ENCODE data around the gene SATL1.
A peak's percentile ranks its signal among the peaks of the same experiment; 100 is the strongest.

Gene SATL1

GRCh38 chrX:85114776-85115175, 128.8 kb downstream of the SATL1 start:
- Histone ChIP-seq H3K36me3 (replicated peaks; ENCODE audit: low read depth, low read length) (no peaks in the 10 kb centered on the region), H3K4me3 (ENCODE audit: low read length) (no peak overlapping the region), H3K27ac (ENCODE audit: low read length) (no peak overlapping the region), H2AFZ (ENCODE audit: low read depth, low read length) (no peak overlapping the region), H3K9me3 (ENCODE audit: insufficient read depth, low read length) (no peaks in the 10 kb centered on the region), H3K4me2 (ENCODE audit: low read length) (no peak overlapping the region), H3K4me1 (ENCODE audit: low read length) (no peaks in the 10 kb centered on the region), H4K20me1 (ENCODE audit: insufficient read depth, low read length) (no peaks in the 10 kb centered on the region), H3K9ac (ENCODE audit: low read length) (no peak overlapping the region), H3K27me3 (ENCODE audit: low read depth, low read length) (no peaks in the 10 kb centered on the region), H3K79me2 (ENCODE audit: low read length) (no peaks in the 10 kb centered on the region)
- TF ChIP-seq EZH2phosphoT487 (IDR thresholded peaks at IDR 0.05; ENCODE audit: low read depth) (no peak), CTCF (IDR thresholded peaks at IDR 0.05; ENCODE audit: low read depth, low read length) (peak; percentile 11; the same call in 1 of the 2 replicates)

GRCh38 chrX:85114171-85114570, 129.4 kb downstream of the SATL1 start:
- H4K20me1 ChIP-seq (ENCODE audit: insufficient read depth, low read length) = no peaks in the 10 kb centered on the region
- H3K4me1 ChIP-seq (ENCODE audit: low read length) = no peaks in the 10 kb centered on the region
- H3K36me3 ChIP-seq (replicated peaks; ENCODE audit: low read depth, low read length) = no peaks in the 10 kb centered on the region
- H3K79me2 ChIP-seq (ENCODE audit: low read length) = no peaks in the 10 kb centered on the region
- H3K4me3 ChIP-seq (ENCODE audit: low read length) = no peak overlapping the region
- no peak overlapping the region for H3K9ac ChIP-seq (ENCODE audit: low read length)
- H3K9me3 ChIP-seq (ENCODE audit: insufficient read depth, low read length) = no peaks in the 10 kb centered on the region
- H3K27me3 ChIP-seq (ENCODE audit: low read depth, low read length) = no peaks in the 10 kb centered on the region
- no peak overlapping the region for H2AFZ ChIP-seq (ENCODE audit: low read depth, low read length)
- TF ChIP-seq EZH2phosphoT487 (IDR thresholded peaks at IDR 0.05; ENCODE audit: low read depth) = no peak
- TF ChIP-seq CTCF (IDR thresholded peaks at IDR 0.05; ENCODE audit: low read depth, low read length) = no peak
- H3K27ac ChIP-seq (ENCODE audit: low read length) = no peak overlapping the region
- H3K4me2 ChIP-seq (ENCODE audit: low read length) = no peak overlapping the region

- Histone ChIP-seq H3K27ac (ENCODE audit: low read length) (no peak overlapping the region), H3K79me2 (ENCODE audit: low read length) (no peaks in the 10 kb centered on the region), H3K27me3 (ENCODE audit: low read depth, low read length) (no peaks in the 10 kb centered on the region), H3K9ac (ENCODE audit: low read length) (no peak overlapping the region), H3K36me3 (replicated peaks; ENCODE audit: low read depth, low read length) (no peaks in the 10 kb centered on the region), H3K4me1 (ENCODE audit: low read length) (no peaks in the 10 kb centered on the region), H3K4me3 (ENCODE audit: low read length) (no peak overlapping the region), H2AFZ (ENCODE audit: low read depth, low read length) (no peak overlapping the region), H3K4me2 (ENCODE audit: low read length) (no peak overlapping the region), H3K9me3 (ENCODE audit: insufficient read depth, low read length) (no peaks in the 10 kb centered on the region), H4K20me1 (ENCODE audit: insufficient read depth, low read length) (no peaks in the 10 kb centered on the region)
- no peak for TF ChIP-seq EZH2phosphoT487 (IDR thresholded peaks at IDR 0.05; ENCODE audit: low read depth)
- no peak for TF ChIP-seq CTCF (IDR thresholded peaks at IDR 0.05; ENCODE audit: low read depth, low read length)
Measured at GRCh38 chrX:85113746-85114145, 129.8 kb downstream of the SATL1 start.

GRCh38 chrX:85112293-85112692, 131.3 kb downstream of the SATL1 start:
- no peaks in the 10 kb centered on the region for H3K4me1 ChIP-seq (ENCODE audit: low read length)

More at GRCh38 chrX:85112293-85112692, 131.3 kb downstream of the SATL1 start:
- Histone ChIP-seq H3K4me2 (ENCODE audit: low read length) (no peak overlapping the region), H3K9me3 (ENCODE audit: insufficient read depth, low read length) (no peaks in the 10 kb centered on the region), H3K4me3 (ENCODE audit: low read length) (no peak overlapping the region), H3K36me3 (replicated peaks; ENCODE audit: low read depth, low read length) (no peaks in the 10 kb centered on the region), H3K27me3 (ENCODE audit: low read depth, low read length) (no peaks in the 10 kb centered on the region), H3K9ac (ENCODE audit: low read length) (no peak overlapping the region), H3K79me2 (ENCODE audit: low read length) (no peaks in the 10 kb centered on the region), H2AFZ (ENCODE audit: low read depth, low read length) (no peak overlapping the region), H4K20me1 (ENCODE audit: insufficient read depth, low read length) (no peaks in the 10 kb centered on the region), H3K27ac (ENCODE audit: low read length) (no peak overlapping the region)
- TF ChIP-seq EZH2phosphoT487 (IDR thresholded peaks at IDR 0.05; ENCODE audit: low read depth) (no peak), CTCF (IDR thresholded peaks at IDR 0.05; ENCODE audit: low read depth, low read length) (no peak)

All from OCI-LY3 (cell line).